ENCODE data around the gene MRNIP. TPM values are rescaled to one million over a fixed set of nuclear protein-coding genes. Genes with fewer than 3 reads are reported as not detected.
"Not testable (repeated sequence)": the region's sequence is repeated elsewhere in the genome, so short reads cannot be mapped to it uniquely, and the experiment has no call there.

The MRNIP gene
- total RNA-seq, 1 donor from 2014 or later = 14.8 TPM

DNA sequence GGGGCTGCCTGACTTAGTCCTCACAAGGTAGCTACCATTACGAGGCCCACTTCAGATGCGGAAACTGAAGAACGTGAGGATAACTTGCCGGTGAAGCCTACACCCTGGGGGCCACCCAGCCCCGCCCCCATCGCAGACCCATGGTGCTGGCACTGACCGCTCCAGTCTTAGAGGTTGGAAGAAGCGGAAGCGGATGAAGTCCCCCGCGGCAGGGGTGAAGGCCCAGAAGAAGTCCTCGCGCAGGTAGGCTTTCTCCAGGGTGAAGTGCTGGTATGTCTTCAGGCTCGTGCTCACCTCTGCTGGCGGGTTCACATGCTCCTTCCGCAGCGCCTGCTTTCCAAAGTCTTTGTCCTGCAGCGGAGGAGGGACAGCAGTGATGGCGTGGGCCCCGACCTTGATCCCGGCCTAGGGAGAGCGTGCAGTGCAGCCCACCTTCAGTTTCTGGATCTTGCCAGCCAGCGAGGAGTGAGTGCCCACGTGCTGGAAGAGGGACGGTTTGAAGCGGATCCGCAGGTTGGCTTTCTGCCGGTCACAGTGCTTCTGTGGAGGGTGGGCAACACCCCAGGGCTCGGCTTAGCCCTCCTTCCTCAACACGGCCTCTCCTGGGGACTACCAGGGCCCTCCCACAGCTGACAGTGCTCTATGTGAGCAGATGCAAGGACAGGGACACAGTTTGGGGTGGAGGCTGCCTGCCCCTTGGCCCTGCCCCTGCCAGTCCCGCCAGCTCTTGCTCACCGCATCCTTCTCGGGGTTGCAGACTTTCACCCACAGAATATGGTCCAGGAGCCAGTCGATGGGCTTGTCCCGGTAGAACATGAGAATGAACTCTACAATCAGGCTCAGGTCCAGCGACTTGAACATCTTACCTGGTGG is 59.6 kb downstream of the MRNIP start:
- intact Hi-C loops (cut with micrococcal nuclease) = no loop called here
- ATAC-seq = no peak
- DNase-seq = no peak

DNA sequence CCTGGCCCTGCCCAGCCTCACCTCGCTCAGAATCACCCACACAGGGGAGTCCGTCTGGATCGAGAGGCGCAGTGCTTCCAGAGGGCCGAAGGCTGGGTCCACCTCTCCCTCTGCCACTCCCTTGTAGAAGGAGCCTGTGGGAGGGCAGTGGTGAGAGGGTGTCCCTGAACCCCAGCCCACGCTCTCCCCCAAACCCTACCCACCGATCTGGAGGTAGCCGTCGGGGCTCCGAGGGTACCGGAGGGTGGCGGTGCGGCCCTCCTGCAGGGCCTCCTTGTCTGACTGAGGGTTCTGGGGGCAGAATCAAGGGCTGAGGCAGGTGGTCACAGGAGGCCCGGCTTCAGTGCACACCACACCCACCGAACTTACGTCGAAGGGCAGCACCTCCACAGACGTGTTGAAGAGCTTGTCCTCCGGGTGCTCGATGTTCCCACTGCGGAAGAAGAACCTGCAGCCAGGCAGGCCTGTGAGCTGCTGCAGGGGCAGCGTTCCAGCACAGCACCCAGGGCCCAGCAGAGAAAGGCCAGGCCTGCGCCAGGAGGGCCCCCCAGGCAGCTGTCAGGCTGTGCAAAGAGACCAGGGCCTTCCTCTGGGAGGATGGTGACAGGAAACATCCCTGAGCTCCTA is 60.4 kb downstream of the MRNIP start:
- no peak for ATAC-seq
- intact Hi-C loops (cut with micrococcal nuclease) = no loop called here
- DNase-seq = no peak

DNA sequence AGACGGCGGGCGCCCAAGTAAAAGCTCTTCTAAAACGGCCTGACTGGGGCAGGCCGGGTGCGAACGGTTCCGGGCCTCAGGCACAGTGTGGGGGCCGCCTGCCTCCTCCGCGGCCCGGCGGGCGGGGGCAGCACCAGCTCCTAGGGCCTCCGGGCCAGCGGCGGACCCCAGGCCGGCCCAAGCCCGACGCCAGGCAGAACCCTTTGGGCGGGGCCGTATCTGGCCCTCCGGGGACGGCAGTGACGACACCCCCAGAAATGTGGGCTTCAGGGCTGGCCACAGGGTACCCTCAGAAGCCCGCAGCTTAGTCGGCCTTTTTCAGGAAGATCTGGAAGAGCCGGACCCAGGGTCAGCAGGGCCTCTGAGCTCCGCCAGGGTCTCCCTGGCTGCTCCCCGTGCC is 60.9 kb downstream of the MRNIP start:
- DNase-seq (no peak), ATAC-seq (no peak)
- intact Hi-C loops (cut with micrococcal nuclease) = no loop called here

- DNase-seq (peak; percentile 45), ATAC-seq (no peak)
- intact Hi-C loops (cut with micrococcal nuclease) = no loop called here
Measured at GRCh38 chr5:179796877-179797608, 61.6 kb downstream of the MRNIP start.

DNA sequence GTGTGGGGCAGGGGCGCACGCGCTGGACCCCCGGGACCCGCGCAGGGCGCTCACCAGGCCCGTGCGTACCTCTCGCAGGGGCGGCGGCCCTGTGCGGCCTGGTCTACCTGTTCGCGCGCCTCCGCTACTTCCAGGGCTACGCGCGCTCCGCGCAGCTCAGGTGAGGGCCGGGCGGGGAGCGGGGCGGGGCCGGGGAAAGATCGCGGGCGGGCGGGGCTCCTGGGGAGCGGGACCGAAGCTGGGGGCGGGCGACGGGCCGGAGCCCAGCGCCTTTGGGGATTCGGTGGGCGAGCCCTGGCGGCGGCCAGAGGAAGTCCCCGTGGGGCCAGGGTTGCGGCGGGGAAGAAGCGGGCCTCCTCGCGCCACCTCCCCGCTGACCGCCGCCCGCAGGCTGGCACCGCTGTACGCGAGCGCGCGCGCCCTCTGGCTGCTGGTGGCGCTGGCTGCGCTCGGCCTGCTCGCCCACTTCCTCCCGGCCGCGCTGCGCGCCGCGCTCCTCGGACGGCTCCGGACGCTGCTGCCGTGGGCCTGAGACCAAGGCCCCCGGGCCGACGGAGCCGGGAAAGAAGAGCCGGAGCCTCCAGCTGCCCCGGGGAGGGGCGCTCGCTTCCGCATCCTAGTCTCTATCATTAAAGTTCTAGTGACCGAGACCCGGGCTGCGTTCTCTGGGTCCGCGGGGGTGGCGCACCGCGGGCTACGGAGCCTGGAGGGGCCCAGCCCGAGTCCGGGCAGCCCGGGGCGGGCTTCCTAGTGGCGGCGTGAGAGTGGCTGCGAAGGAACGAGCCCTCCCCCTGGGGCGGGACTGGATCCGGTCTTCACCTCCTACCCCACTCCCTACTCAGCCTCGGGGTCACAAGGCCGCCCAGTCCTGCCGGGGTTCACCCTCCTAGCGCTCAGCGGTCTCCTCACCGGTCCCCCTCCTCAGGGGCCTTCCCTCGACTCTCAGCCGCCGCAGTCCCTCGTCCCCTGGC is 62.5 kb downstream of the MRNIP start:
- intact Hi-C loops (cut with micrococcal nuclease) = no loop called here
- ATAC-seq (peak; percentile 77), DNase-seq (peak; percentile 92)

DNA sequence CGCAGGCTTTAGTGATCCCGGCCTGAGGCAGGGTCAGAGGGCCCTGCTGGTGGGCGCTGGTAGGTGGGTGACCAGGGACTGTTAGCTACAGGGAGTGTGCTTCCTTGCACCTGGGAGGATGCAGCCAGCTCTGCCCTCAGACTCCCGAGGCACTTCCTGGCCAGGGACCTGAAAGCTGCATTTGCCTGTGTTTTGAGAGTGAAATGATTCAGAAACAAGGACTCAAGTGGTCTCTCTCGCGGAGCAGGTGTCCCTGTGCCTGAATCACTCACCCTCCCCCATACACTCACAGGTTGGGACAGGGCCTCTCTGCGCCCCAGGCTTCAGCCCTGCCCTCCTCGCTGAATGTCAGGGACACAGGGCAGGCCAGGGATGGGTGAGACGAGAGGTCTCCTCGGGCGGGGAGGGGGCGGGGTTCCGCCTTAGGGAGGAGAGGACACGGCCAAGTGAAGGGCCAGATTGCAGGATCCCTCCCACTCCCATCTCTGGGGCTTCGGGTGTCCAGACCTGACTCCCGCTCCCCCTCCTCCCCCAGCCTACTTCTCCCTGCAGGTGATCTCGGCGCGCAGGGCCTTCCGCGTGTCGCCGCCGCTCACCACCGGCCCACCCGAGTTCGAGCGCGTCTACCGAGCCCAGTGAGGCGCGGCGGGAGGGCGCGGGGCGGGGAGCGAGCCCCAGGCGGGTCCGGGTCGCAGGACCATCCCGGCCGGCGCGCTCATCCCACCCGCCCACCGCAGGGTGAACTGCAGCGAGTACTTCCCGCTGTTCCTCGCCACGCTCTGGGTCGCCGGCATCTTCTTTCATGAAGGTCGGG is 63.4 kb downstream of the MRNIP start:
- intact Hi-C loops (cut with micrococcal nuclease) = no loop called here
- ATAC-seq (peak; percentile 1), DNase-seq (peak; percentile 42)

DNA sequence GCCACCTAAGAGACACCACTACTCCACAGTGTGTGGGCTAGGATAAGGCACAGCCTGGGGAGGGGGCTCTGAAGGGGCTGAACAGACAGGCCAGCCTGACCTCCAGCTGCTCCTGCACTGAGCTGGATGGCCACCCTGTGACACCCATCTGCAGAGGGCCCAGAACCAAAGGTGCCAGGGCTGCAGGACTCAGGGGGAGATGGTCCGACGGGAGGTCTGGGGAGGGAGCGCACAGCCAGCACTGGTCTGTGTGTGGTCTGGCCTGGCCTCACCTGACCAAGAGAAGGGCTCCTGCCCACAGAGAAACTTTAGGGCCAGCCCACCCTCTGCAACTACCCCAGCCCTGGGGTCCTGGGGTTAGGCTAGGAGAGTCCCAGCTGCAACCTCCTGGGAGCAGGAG is 64.0 kb downstream of the MRNIP start:
- ATAC-seq (no peak), DNase-seq (peak; percentile 26)
- intact Hi-C loops (cut with micrococcal nuclease) = no loop called here

- intact Hi-C loops (cut with micrococcal nuclease) = no loop called here
- ATAC-seq (no peak), DNase-seq (no peak)
Measured at GRCh38 chr5:179794171-179794570, 64.4 kb downstream of the MRNIP start.

DNA sequence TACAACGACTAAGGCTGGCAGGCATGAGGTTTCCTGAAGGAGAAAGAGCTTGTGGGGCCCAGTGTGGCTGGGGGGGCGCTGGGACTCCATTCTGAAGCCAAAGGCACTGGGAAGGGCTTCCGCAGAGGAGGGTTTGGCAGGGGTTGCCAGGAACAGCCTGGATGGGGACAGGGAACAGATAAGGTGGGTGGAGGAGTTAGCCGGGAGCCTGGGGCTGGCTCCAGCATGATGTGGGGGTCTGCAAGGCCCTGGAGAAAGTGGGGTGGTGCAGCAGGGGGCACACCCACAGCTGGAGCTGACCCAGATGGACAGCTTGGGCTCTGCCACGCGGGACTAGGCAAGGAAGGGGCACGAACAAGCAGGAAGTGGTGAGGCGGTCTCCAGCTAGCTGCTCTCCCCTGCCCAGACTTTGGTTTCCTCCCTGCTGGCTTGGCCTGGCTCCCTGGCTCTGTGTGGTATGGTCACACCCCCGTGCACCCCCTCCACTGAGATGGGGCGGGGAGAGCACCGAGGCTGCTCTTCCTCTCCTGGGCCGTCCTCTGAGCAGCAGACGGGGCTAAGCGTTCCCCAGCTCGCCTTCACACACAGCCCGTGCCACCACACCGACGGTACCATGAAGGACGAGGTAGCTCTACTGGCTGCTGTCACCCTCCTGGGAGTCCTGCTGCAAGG is 65.0 kb downstream of the MRNIP start, which contains the start of gene LTC4S:
TSS of gene LTC4S (plus strand) at position 519 of the 672 bp plus-strand sequence. CDS start at position 614, 95 bp downstream.
- intact Hi-C loops (cut with micrococcal nuclease) = no loop called here
- DNase-seq (peak; percentile 91), ATAC-seq (peak; percentile 70)

DNA sequence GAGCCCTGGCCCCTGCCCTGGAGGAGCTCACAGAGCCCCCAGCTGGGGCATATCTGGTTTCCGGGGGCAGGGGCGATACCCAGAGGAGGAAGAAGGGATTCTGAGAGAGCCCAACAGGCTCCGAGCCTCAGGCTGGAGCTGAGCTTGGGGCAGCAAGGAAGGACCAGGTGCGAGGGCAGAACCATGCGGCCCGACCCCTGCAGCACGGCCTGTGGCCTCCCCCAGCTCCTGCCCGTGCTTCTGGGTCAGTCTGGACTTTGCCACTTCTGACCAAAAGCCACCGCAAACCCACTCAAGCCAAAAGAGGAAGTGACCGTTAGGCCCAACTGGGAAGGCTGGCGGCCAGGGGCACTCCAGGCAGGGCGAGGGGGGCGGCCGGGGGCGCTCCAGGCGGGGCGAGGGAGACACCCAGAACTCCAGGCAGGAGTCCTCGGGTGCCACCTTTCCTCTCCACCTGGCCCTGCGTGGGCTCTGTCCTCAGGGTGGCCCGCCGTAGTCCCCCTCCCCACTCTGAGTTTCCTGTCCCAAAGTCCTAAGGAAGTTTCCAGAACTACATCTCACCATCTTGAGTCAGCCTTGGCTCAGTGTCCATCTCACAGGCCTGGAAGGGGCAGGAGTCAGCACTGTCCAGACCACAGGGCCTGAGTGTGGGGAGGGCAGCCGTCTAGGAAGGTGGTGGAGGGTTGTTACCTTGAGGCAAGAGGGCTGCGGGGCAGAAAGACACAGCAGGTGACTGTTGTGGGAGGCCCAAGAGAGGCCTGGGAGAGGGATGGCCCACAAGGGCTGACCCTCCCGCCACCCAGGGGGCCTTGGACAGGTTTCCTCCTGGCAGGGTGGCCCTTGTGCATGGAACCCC is 65.8 kb downstream of the MRNIP start:
- DNase-seq (peak; percentile 54), ATAC-seq (peak; percentile 0)
- intact Hi-C loops (cut with micrococcal nuclease) = no loop called here

GRCh38 chr5:179791881-179792611 is 66.6 kb downstream of the MRNIP start:
- intact Hi-C loops (cut with micrococcal nuclease) = no loop called here

DNA sequence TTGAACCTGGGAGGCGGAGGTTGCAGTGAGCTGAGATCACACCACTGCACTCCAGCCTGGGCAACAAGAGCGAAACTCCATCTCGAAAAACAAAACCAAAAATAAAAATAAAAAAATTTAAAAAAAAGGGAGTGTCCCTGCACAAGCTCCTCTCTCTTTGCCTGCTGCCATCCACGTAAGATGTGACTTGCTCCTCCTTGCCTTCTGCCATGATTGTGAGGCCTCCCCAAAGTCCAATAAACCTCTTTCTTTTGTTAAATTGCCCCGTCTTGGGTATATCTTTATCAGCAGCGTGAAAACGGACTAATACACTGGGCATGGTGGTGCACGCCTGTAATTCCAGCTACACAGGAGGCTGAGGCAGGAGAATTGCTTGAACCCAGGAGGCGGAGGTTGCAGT is 69.3 kb downstream of the MRNIP start:
- intact Hi-C loops (cut with micrococcal nuclease); ATAC-seq: not testable (repeated sequence)
- peak; percentile 2 for DNase-seq

More at GRCh38 chr5:179791881-179792611, 66.6 kb downstream of the MRNIP start:
- ATAC-seq (peak; percentile 2), DNase-seq (peak; percentile 69)

GRCh38 chr5:179788193-179788854 is 70.3 kb downstream of the MRNIP start:
- ATAC-seq = no peak
- intact Hi-C loops (cut with micrococcal nuclease) = no loop called here
- DNase-seq = no peak
